GM13976 (cell line): Measurements from ENCODE around the gene RAD51B.

Experiments used
- DNase-seq: peaks from one replicate; pipeline ENCODE4 v3.0.0; 2012; ENCODE audit warnings: low spot score
- in situ Hi-C: fragments of 300-500 bp; cut with MboI; formaldehyde crosslinking; loops from one replicate; pipeline ENCODE4 v1.12.0; 2022; ENCODE audit warnings: low sequenced_read_pairs, mixed read lengths, inconsistent platforms; ENCODE audit not compliant: unreplicated experiment
- TF ChIP-seq, protein P1 (sequence below): IDR thresholded peaks from 2 replicates; pipeline ENCODE4 v1.5.1; 2012; ENCODE audit warnings: borderline replicate concordance, mild to moderate bottlenecking; ENCODE audit not compliant: insufficient read depth; ENCODE audit errors: extremely low read depth, missing control alignments, control extremely low read depth

Gene RAD51B

DNA sequence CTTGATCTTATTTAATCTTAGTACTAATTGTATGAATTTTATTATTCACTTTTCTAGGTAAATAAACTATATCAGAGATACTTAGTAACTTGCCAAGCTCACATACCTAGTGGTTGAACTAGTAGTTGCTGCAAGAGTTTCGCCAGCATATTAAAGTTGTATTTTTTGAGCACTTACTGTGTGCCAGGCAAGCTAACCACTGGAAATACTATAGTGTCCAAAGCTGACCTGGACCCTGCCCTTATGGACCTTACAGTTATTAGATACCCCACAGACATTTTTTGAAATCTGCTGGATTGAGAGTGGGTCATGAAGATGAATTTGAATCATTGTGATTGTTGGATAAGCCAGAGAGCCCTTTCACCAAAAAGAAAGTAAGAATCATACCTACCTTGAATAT, 125.0 kb downstream of the RAD51B start:
- in situ Hi-C loops, result loop anchor here (10.0 kb wide), 1 partner anchor 880 kb away; no protein-coding TSS in a partner anchor
- TF ChIP-seq, protein P1, sequence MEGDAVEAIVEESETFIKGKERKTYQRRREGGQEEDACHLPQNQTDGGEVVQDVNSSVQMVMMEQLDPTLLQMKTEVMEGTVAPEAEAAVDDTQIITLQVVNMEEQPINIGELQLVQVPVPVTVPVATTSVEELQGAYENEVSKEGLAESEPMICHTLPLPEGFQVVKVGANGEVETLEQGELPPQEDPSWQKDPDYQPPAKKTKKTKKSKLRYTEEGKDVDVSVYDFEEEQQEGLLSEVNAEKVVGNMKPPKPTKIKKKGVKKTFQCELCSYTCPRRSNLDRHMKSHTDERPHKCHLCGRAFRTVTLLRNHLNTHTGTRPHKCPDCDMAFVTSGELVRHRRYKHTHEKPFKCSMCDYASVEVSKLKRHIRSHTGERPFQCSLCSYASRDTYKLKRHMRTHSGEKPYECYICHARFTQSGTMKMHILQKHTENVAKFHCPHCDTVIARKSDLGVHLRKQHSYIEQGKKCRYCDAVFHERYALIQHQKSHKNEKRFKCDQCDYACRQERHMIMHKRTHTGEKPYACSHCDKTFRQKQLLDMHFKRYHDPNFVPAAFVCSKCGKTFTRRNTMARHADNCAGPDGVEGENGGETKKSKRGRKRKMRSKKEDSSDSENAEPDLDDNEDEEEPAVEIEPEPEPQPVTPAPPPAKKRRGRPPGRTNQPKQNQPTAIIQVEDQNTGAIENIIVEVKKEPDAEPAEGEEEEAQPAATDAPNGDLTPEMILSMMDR, result no peak
- DNase-seq, result no peak

- in situ Hi-C loops, result loop anchor here (10.0 kb wide), 1 partner anchor 875 kb away; no protein-coding TSS in a partner anchor
- TF ChIP-seq, protein P1, result no peak
- no peak for DNase-seq
These were observed 130.2 kb downstream of the RAD51B start for GRCh38 chr14:67949771-67950170.

GRCh38 chr14:67950386-67950785, 130.8 kb downstream of the RAD51B start:
- in situ Hi-C loops, result no loop called here
- TF ChIP-seq, protein P1, result no peak
- no peak for DNase-seq

- TF ChIP-seq, protein P1, result no peak
- in situ Hi-C loops, result no loop called here
- DNase-seq, result no peak
These were observed 132.1 kb downstream of the RAD51B start for GRCh38 chr14:67951529-67952135.

GRCh38 chr14:67952381-67952780, 132.8 kb downstream of the RAD51B start:
- in situ Hi-C loops, result no loop called here

GRCh38 chr14:67952786-67953185, 133.2 kb downstream of the RAD51B start:
- TF ChIP-seq, protein P1, result no peak
- in situ Hi-C loops, result no loop called here
- no peak for DNase-seq

More at GRCh38 chr14:67952381-67952780, 132.8 kb downstream of the RAD51B start:
- DNase-seq, result no peak
- TF ChIP-seq, protein P1, result no peak
